ENCODE measurements around the gene NFS1. TPM values are rescaled to one million over a fixed set of nuclear protein-coding genes. Genes with fewer than 3 reads are reported as not detected.

The NFS1 gene
- total and polyA plus RNA-seq, 2 of the 4 experiments (the other 2 are of a cell fraction): 16.5 to 35.6 TPM

- H3K14ac ChIP-seq (replicated peaks; ENCODE audit: low read depth, low read length): no peak overlapping the region
- no peaks in the 10 kb centered on the region for H3K4me1 ChIP-seq (ENCODE audit: control insufficient read depth, insufficient read depth, low read length)
- no TSS peak for BruUV-seq (replicated peaks)
- peaks cover 17 to 50% of the 10 kb centered on the region in 2 experiments for H3K79me1 ChIP-seq (ENCODE audit: low read depth in 1 of 2, low read length in 2 of 2)
- TF ChIP-seq CHD1 (IDR thresholded peaks at IDR 0.05; ENCODE audit: low read depth, low read length) (no peak), RAD21 (IDR thresholded peaks at IDR 0.05; ENCODE audit: low read length) (no peak), RCOR1 (IDR thresholded peaks at IDR 0.05; ENCODE audit: insufficient replicate concordance, low read length) (no peak), SMC3 (IDR thresholded peaks at IDR 0.05; ENCODE audit: low read depth, low read length) (no peak), POLR2A (IDR thresholded peaks at IDR 0.05; ENCODE audit: low read depth, low read length) (no peak), RFX5 (IDR thresholded peaks at IDR 0.05; ENCODE audit: low read depth, low read length) (no peak), BHLHE40 (IDR thresholded peaks at IDR 0.05; ENCODE audit: low read depth, low read length) (no peak), USF2 (IDR thresholded peaks at IDR 0.05; ENCODE audit: low read depth, low read length) (no peak), MXI1 (IDR thresholded peaks at IDR 0.05; ENCODE audit: borderline replicate concordance, low read depth, low read length) (no peak), ELK1 (IDR thresholded peaks at IDR 0.05; ENCODE audit: borderline replicate concordance, low read depth, low read length) (no peak), FOS (IDR thresholded peaks at IDR 0.05; ENCODE audit: low read depth, low read length) (no peak), MAZ (IDR thresholded peaks at IDR 0.05; ENCODE audit: borderline replicate concordance, low read depth, low read length) (no peak), CTCF (conservative IDR thresholded peaks at IDR 0.05; ENCODE audit: low read depth, low read length) (no peak), MAFK (IDR thresholded peaks at IDR 0.05; ENCODE audit: low read depth, low read length) (no peak)
- in situ Hi-C loops (cut with MboI; ENCODE audit: low sequenced_read_pairs): no loop called here
- no peak overlapping the region for H2AK9ac ChIP-seq (replicated peaks; ENCODE audit: low read depth, low read length, poor library complexity)
- ChIA-PET CTCF (interaction anchor here (1.1 kb wide), 1 partner anchor 10 kb away, joined by 3 read pairs; no protein-coding TSS in a partner anchor), POLR2A (ENCODE audit: unreplicated experiment) (no interaction called here)
- H3K18ac ChIP-seq (ENCODE audit: low read depth, low read length): no peak overlapping the region
- no peak overlapping the region for H3K9ac ChIP-seq (ENCODE audit: low read depth, low read length)
- no peak overlapping the region for H4K8ac ChIP-seq (ENCODE audit: low read depth in 2 of 2, low read length in 2 of 2)
- dilution Hi-C loops (cut with HindIII; ENCODE audit: low sequenced_read_pairs, unreplicated experiment): no loop called here
- H2BK5ac ChIP-seq (ENCODE audit: low read depth, low read length, poor library complexity, severe bottlenecking): no peak overlapping the region
- no peak overlapping the region for H3K4ac ChIP-seq (ENCODE audit: low read depth, low read length)
- DNase-seq (no peak), ATAC-seq (ENCODE audit: low read depth) (no peak)
- H4K91ac ChIP-seq (ENCODE audit: insufficient read depth, low read depth, low read length): no peak overlapping the region
- no peak overlapping the region for H3K56ac ChIP-seq (ENCODE audit: extremely low read depth, insufficient read depth, low read length)
- no peak overlapping the region for H3K23ac ChIP-seq (ENCODE audit: low read depth, low read length)
- H2BK120ac ChIP-seq (ENCODE audit: low read depth, low read length): no peak overlapping the region
- no peak overlapping the region for H3K4me2 ChIP-seq (ENCODE audit: low read depth, low read length)
- no peak overlapping the region for H2AK5ac ChIP-seq (ENCODE audit: low read depth, low read length)
- H3K4me3 ChIP-seq (ENCODE audit: insufficient read depth, low read depth, low read length): no peak overlapping the region
- no peak overlapping the region for H3K27ac ChIP-seq (ENCODE audit: insufficient read depth, low read length)
- no peak overlapping the region for H2BK20ac ChIP-seq (ENCODE audit: low read depth, low read length)
- no peak overlapping the region for H2AFZ ChIP-seq (replicated peaks; ENCODE audit: low read length, poor library complexity)
- no peaks in the 10 kb centered on the region for H3K27me3 ChIP-seq (ENCODE audit: control insufficient read depth, insufficient read depth, low read length)
- intact Hi-C loops (cut with micrococcal nuclease): no loop called here
- peaks cover 69% of the 10 kb centered on the region for H3K36me3 ChIP-seq (ENCODE audit: control insufficient read depth, insufficient read depth, low read length)
- H4K5ac ChIP-seq (ENCODE audit: low read depth, low read length): no peak overlapping the region
- WGBS, 2 experiments (ENCODE audit: extremely low coverage in 2 of 2, insufficient read length in 1 of 2): no CpG with 5 or more reads among the region's 6 CpGs
- H4K20me1 ChIP-seq (ENCODE audit: insufficient read depth, low read length): peaks cover 79% of the 10 kb centered on the region
- no peaks in the 10 kb centered on the region for H3K9me3 ChIP-seq (ENCODE audit: control insufficient read depth, insufficient read depth, low read length)
- H3K9me1 ChIP-seq (ENCODE audit: insufficient read depth, low read length): no peaks in the 10 kb centered on the region
- no peak overlapping the region for H2BK15ac ChIP-seq (ENCODE audit: low read depth, low read length)
Observed at GRCh38 chr20:35711588-35712209, 12.5 kb upstream of the NFS1 start.
